MM.1S (cell line): Measurements from ENCODE around the gene ZBTB42.

Source experiments
- CTCF ChIP-seq: fragments of 300-600 bp; sonication (generic); IDR thresholded peaks from 2 replicates; pipeline ENCODE4 v1.5.1; 2016; ENCODE audit warnings: antibody characterized with exemption, low read length, mixed read lengths
- EZH2phosphoT487 ChIP-seq: fragments of 300-600 bp; sonication (generic); IDR thresholded peaks from 2 replicates; pipeline ENCODE4 v1.6.1; 2018; ENCODE audit warnings: antibody characterized with exemption, low read length

- TF ChIP-seq CTCF: no peak
- no peak for TF ChIP-seq EZH2phosphoT487
These were observed 42.8 kb downstream of the ZBTB42 start for GRCh38 chr14:104843442-104844305.
